GM12892 (cell line): Measurements from ENCODE around the gene PDCD1. TPM values are rescaled to one million over a fixed set of nuclear protein-coding genes. Genes with fewer than 3 reads are reported as not detected.
"Not testable (repeated sequence)": the region's sequence is repeated elsewhere in the genome, so short reads cannot be mapped to it uniquely, and the experiment has no call there.

ENCODE experiments used
- DNase-seq: peaks from one replicate; pipeline ENCODE4 v3.0.0; 2011; ENCODE audit not compliant: insufficient read length
- FAIRE-seq: peaks from 2 replicates; lab custom pipeline; 2011; peaks lifted over from hg19 to GRCh38; lab: Jason Lieb, UNC
- POLR2A ChIP-seq: IDR thresholded peaks from 2 replicates; pipeline ENCODE4 v1.6.1; 2011; ENCODE audit warnings: low read depth, low read length, control low read depth
- POLR2AphosphoS5 ChIP-seq: IDR thresholded peaks from 2 replicates; pipeline ENCODE4 v1.6.1; 2011; ENCODE audit warnings: low read depth, low read length, control low read depth
- TAF1 ChIP-seq: IDR thresholded peaks from 2 replicates; pipeline ENCODE4 v1.6.1; 2011; ENCODE audit warnings: low read depth, mild to moderate bottlenecking, control low read depth, low read length, borderline replicate concordance
- polyA plus RNA-seq: library from polyadenylated mRNA; unstranded; fragments of >200 nt; gene quantifications from one replicate; pipeline ENCODE4 v1.2.1, GENCODE V29; 2012; ENCODE audit warnings: missing spikeins, inconsistent platforms; ENCODE audit not compliant: missing spikeins

Gene PDCD1
- polyA plus RNA-seq: 1.0 TPM

- peak; percentile 55; the same call in 1 of the 2 replicates for TF ChIP-seq POLR2AphosphoS5
- TF ChIP-seq TAF1: peak; percentile 17; the same call in 1 of the 2 replicates
- TF ChIP-seq POLR2A: peak; percentile 88
- peak; percentile 86 for DNase-seq
- FAIRE-seq: no peak
Measured at GRCh38 chr2:241858206-241859016, at the start of gene PDCD1. PDCD1 (minus strand) TSS chr2:241858894; CDS start chr2:241858838, 56 bp downstream.

- not testable (repeated sequence) for FAIRE-seq, DNase-seq
Measured at GRCh38 chr2:241907831-241908230, 49.1 kb upstream of the PDCD1 start.

GRCh38 chr2:241906826-241907570 lies 48.3 kb upstream of the PDCD1 start:
- TF ChIP-seq POLR2AphosphoS5 (no peak), POLR2A (no peak), TAF1 (no peak)
- DNase-seq (no peak), FAIRE-seq (no peak)

GRCh38 chr2:241906378-241906770 lies 47.7 kb upstream of the PDCD1 start:
- FAIRE-seq, DNase-seq: not testable (repeated sequence)

GRCh38 chr2:241905716-241906377 lies 47.2 kb upstream of the PDCD1 start:
- FAIRE-seq: no peak
- TF ChIP-seq POLR2AphosphoS5 (no peak), TAF1 (no peak), POLR2A (no peak)
- DNase-seq: no peak

GRCh38 chr2:241904791-241905710 lies 46.4 kb upstream of the PDCD1 start:
- TF ChIP-seq TAF1: no peak
- no peak for TF ChIP-seq POLR2A
- no peak for TF ChIP-seq POLR2AphosphoS5
- DNase-seq: no peak
- no peak for FAIRE-seq

GRCh38 chr2:241904011-241904718 lies 45.5 kb upstream of the PDCD1 start:
- TF ChIP-seq POLR2A (no peak), TAF1 (no peak), POLR2AphosphoS5 (no peak)
- FAIRE-seq: no peak

GRCh38 chr2:241903121-241904010 lies 44.7 kb upstream of the PDCD1 start:
- FAIRE-seq: no peak
- TF ChIP-seq POLR2A (no peak), TAF1 (no peak), POLR2AphosphoS5 (no peak)
- no peak for DNase-seq

More at GRCh38 chr2:241904011-241904718, 45.5 kb upstream of the PDCD1 start:
- DNase-seq: no peak

- no peak for FAIRE-seq
- TF ChIP-seq POLR2AphosphoS5 (no peak), TAF1 (no peak), POLR2A (no peak)
- peak; percentile 3 for DNase-seq
Measured at GRCh38 chr2:241902357-241902991, 43.8 kb upstream of the PDCD1 start.
